IMR-90 (cell line): ENCODE measurements around the gene UST. TPM values are rescaled to one million over a fixed set of nuclear protein-coding genes. Genes with fewer than 3 reads are reported as not detected.

ENCODE experiments used
- ATAC-seq: fragments of 200-7000 bp; cut with Tn5 transposase; 2 replicates; pipeline ENCODE4 v1.9.1; 2020; ENCODE audit warnings: low read depth, mild to moderate bottlenecking, moderate library complexity
- BruUV-seq: library from RNA; stranded (reverse); fragments of 400-500 nt; replicated peaks from 2 replicates; lab custom pipeline; 2021; lab: Mats Ljungman, UMichigan
- CTCF ChIA-PET: fragments of 300-600 bp; formaldehyde crosslinking; extraction: SDS; loops from one replicate; lab custom pipeline; 2021; ENCODE audit warnings: antibody characterized with exemption; lab: Yijun Ruan, JAX
- POLR2A ChIA-PET: fragments of 300-600 bp; sonication (Branson Sonifier 250); formaldehyde crosslinking; loops from one replicate; lab custom pipeline; 2022; ENCODE audit warnings: antibody characterized with exemption; ENCODE audit not compliant: unreplicated experiment; lab: Charles Lee
- DNase-seq: peaks from one replicate; pipeline ENCODE4 v3.0.0; 2013
- H2AFZ ChIP-seq: replicated peaks from 2 replicates; pipeline ENCODE3; 2013; ENCODE audit warnings: low read length, mild to moderate bottlenecking; ENCODE audit not compliant: poor library complexity
- H2AK5ac ChIP-seq: 2 replicates; pipeline ENCODE4 v1.6.1; 2013; ENCODE audit warnings: low read depth, low read length, inconsistent platforms
- H2AK9ac ChIP-seq: replicated peaks from 2 replicates; pipeline ENCODE3; 2013; ENCODE audit warnings: mild to moderate bottlenecking, low read depth, low read length, moderate library complexity; ENCODE audit not compliant: poor library complexity
- H2BK120ac ChIP-seq: 2 replicates; pipeline ENCODE4 v1.6.1; 2013; ENCODE audit warnings: low read depth, low read length, inconsistent platforms
- H2BK15ac ChIP-seq: 3 replicates; pipeline ENCODE4 v1.6.1; 2013; ENCODE audit warnings: low read depth, low read length, inconsistent platforms
- H2BK20ac ChIP-seq: 2 replicates; pipeline ENCODE4 v1.6.1; 2013; ENCODE audit warnings: low read depth, mild to moderate bottlenecking, inconsistent platforms, low read length, moderate library complexity
- H2BK5ac ChIP-seq: 2 replicates; pipeline ENCODE4 v1.6.1; 2013; ENCODE audit warnings: mild to moderate bottlenecking, low read depth, low read length, inconsistent platforms; ENCODE audit not compliant: poor library complexity, severe bottlenecking
- H3K14ac ChIP-seq: replicated peaks from 2 replicates; pipeline ENCODE4 v1.6.1; 2013; ENCODE audit warnings: low read depth, low read length, inconsistent platforms
- H3K18ac ChIP-seq: 2 replicates; pipeline ENCODE4 v1.6.1; 2013; ENCODE audit warnings: low read depth, low read length, control low read depth
- H3K23ac ChIP-seq: 2 replicates; pipeline ENCODE4 v1.6.1; 2013; ENCODE audit warnings: low read depth, low read length, inconsistent platforms
- H3K27ac ChIP-seq: 2 replicates; pipeline ENCODE4 v1.5.1; 2013; ENCODE audit warnings: mild to moderate bottlenecking, control low read depth, low read length; ENCODE audit not compliant: insufficient read depth
- H3K27me3 ChIP-seq: 2 replicates; pipeline ENCODE4 v1.6.1; 2013; ENCODE audit warnings: low read length; ENCODE audit not compliant: control insufficient read depth, insufficient read depth
- H3K36me3 ChIP-seq: 2 replicates; pipeline ENCODE4 v1.6.1; 2013; ENCODE audit warnings: low read length, mixed read lengths; ENCODE audit not compliant: control insufficient read depth, insufficient read depth
- H3K4ac ChIP-seq: 2 replicates; pipeline ENCODE4 v1.6.1; 2013; ENCODE audit warnings: low read depth, low read length, inconsistent platforms
- H3K4me1 ChIP-seq: 2 replicates; pipeline ENCODE4 v1.6.1; 2013; ENCODE audit warnings: low read length, mixed read lengths; ENCODE audit not compliant: control insufficient read depth, insufficient read depth
- H3K4me2 ChIP-seq: 2 replicates; pipeline ENCODE4 v1.6.1; 2013; ENCODE audit warnings: low read depth, mild to moderate bottlenecking, control low read depth, low read length, moderate library complexity
- H3K4me3 ChIP-seq: 2 replicates; pipeline ENCODE4 v1.5.1; 2013; ENCODE audit warnings: low read depth, mild to moderate bottlenecking, control low read depth, low read length, moderate library complexity; ENCODE audit not compliant: insufficient read depth
- H3K56ac ChIP-seq: 2 replicates; pipeline ENCODE4 v1.6.1; 2013; ENCODE audit warnings: low read length, inconsistent platforms; ENCODE audit not compliant: insufficient read depth; ENCODE audit errors: extremely low read depth
- H3K79me1 ChIP-seq, 2 experiments: 2 replicates each; pipeline ENCODE4 v1.6.1; 2013; ENCODE audit warnings: low read length in 2 of 2, inconsistent platforms in 1 of 2, low read depth in 1 of 2
- H3K9ac ChIP-seq: 2 replicates; pipeline ENCODE4 v1.6.1; 2013; ENCODE audit warnings: low read depth, low read length, control low read depth
- H3K9me1 ChIP-seq: 2 replicates; pipeline ENCODE4 v1.6.1; 2013; ENCODE audit warnings: low read length, inconsistent platforms; ENCODE audit not compliant: insufficient read depth
- H3K9me3 ChIP-seq: 2 replicates; pipeline ENCODE4 v1.6.1; 2013; ENCODE audit warnings: low read length; ENCODE audit not compliant: control insufficient read depth, insufficient read depth
- H4K20me1 ChIP-seq: 2 replicates; pipeline ENCODE4 v1.6.1; 2013; ENCODE audit warnings: low read length, inconsistent platforms; ENCODE audit not compliant: insufficient read depth
- H4K5ac ChIP-seq: 2 replicates; pipeline ENCODE4 v1.6.1; 2013; ENCODE audit warnings: mild to moderate bottlenecking, low read depth, low read length, control low read depth
- H4K8ac ChIP-seq, 2 experiments: 2 replicates each; pipeline ENCODE4 v1.6.1; 2013; ENCODE audit warnings: low read depth in 2 of 2, low read length in 2 of 2, control low read depth in 1 of 2, inconsistent platforms in 1 of 2
- H4K91ac ChIP-seq: 2 replicates; pipeline ENCODE4 v1.6.1; 2013; ENCODE audit warnings: low read depth, low read length, inconsistent platforms; ENCODE audit not compliant: insufficient read depth
- BHLHE40 ChIP-seq: fragments of 150-350 bp; IDR thresholded peaks from 2 replicates; pipeline ENCODE4 v1.6.1; 2016; ENCODE audit warnings: mild to moderate bottlenecking, low read depth, low read length
- CEBPB ChIP-seq: IDR thresholded peaks from 2 replicates; pipeline ENCODE4 v1.6.1; 2012; ENCODE audit warnings: low read depth, low read length, improper control_type of control experiment
- CHD1 ChIP-seq: IDR thresholded peaks from 2 replicates; pipeline ENCODE4 v1.6.1; 2012; ENCODE audit warnings: low read depth, low read length, improper control_type of control experiment
- CTCF ChIP-seq: conservative IDR thresholded peaks from 2 replicates; pipeline ENCODE4 v1.5.1; 2012; ENCODE audit warnings: mild to moderate bottlenecking, low read depth, low read length, improper control_type of control experiment
- ELK1 ChIP-seq: fragments of 150-350 bp; IDR thresholded peaks from 2 replicates; pipeline ENCODE4 v1.6.1; 2016; ENCODE audit warnings: low read depth, mild to moderate bottlenecking, low read length, moderate library complexity, borderline replicate concordance
- FOS ChIP-seq: fragments of 150-350 bp; IDR thresholded peaks from 2 replicates; pipeline ENCODE4 v1.6.1; 2016; ENCODE audit warnings: low read depth, low read length
- MAFK ChIP-seq: IDR thresholded peaks from 2 replicates; pipeline ENCODE4 v1.6.1; 2012; ENCODE audit warnings: low read depth, low read length, improper control_type of control experiment
- MAZ ChIP-seq: IDR thresholded peaks from 2 replicates; pipeline ENCODE4 v1.6.1; 2012; ENCODE audit warnings: low read depth, mild to moderate bottlenecking, low read length, improper control_type of control experiment, moderate library complexity, borderline replicate concordance
- MXI1 ChIP-seq: IDR thresholded peaks from 2 replicates; pipeline ENCODE4 v1.6.1; 2012; ENCODE audit warnings: low read depth, mild to moderate bottlenecking, low read length, moderate library complexity, borderline replicate concordance
- NFE2L2 ChIP-seq: fragments of 150-350 bp; IDR thresholded peaks from 2 replicates; pipeline ENCODE4 v1.6.1; 2016; ENCODE audit warnings: low read depth, mild to moderate bottlenecking, low read length
- POLR2A ChIP-seq: IDR thresholded peaks from 2 replicates; pipeline ENCODE4 v1.6.1; 2012; ENCODE audit warnings: mild to moderate bottlenecking, low read depth, low read length
- RAD21 ChIP-seq: IDR thresholded peaks from 2 replicates; pipeline ENCODE4 v1.6.1; 2012; ENCODE audit warnings: low read length, improper control_type of control experiment
- RCOR1 ChIP-seq: IDR thresholded peaks from 2 replicates; pipeline ENCODE4 v1.6.1; 2012; ENCODE audit warnings: mild to moderate bottlenecking, low read length, improper control_type of control experiment; ENCODE audit not compliant: insufficient replicate concordance
- RFX5 ChIP-seq: IDR thresholded peaks from 2 replicates; pipeline ENCODE4 v1.8.0; 2012; ENCODE audit warnings: low read depth, mild to moderate bottlenecking, low read length, moderate library complexity
- SMC3 ChIP-seq: fragments of 150-350 bp; IDR thresholded peaks from 2 replicates; pipeline ENCODE4 v1.6.1; 2016; ENCODE audit warnings: low read depth, mild to moderate bottlenecking, antibody characterized with exemption, low read length, moderate library complexity
- USF2 ChIP-seq: fragments of 150-350 bp; IDR thresholded peaks from 2 replicates; pipeline ENCODE4 v1.6.1; 2017; ENCODE audit warnings: mild to moderate bottlenecking, antibody characterized with exemption, low read length, low read depth
- WGBS, 2 experiments: methylation state at CpG; one replicate each; pipeline versions ENCODE4 v1.1.5 to v1.1.7; 2013; ENCODE audit warnings: missing lambda C conversion rate in 2 of 2; ENCODE audit not compliant: insufficient read length in 1 of 2; ENCODE audit errors: extremely low coverage in 2 of 2; 5-methylcytosine and 5-hydroxymethylcytosine counted together
- dilution Hi-C: fragments of 300-500 bp; cut with HindIII; formaldehyde crosslinking; loops from one replicate; pipeline ENCODE4 v1.14.3; 2018; ENCODE audit warnings: low sequenced_read_pairs; ENCODE audit not compliant: unreplicated experiment
- in situ Hi-C: fragments of 300-500 bp; cut with MboI; formaldehyde crosslinking; loops from 3 replicates; pipeline ENCODE4 v1.14.3; 2019; ENCODE audit warnings: low sequenced_read_pairs, inconsistent platforms, mixed read lengths
- intact Hi-C: fragments of 100-400 bp; cut with micrococcal nuclease; formaldehyde crosslinking; loops from 2 replicates; pipeline ENCODE4 v1.10.0; 2022
- polyA plus RNA-seq, 3 experiments: library from polyadenylated mRNA; depleted of rRNA; stranded (reverse); fragments of >200 nt; gene quantifications; 2 replicates each; pipeline ENCODE4 v1.2.3, GENCODE V29; 2012; ENCODE audit warnings: low replicate concordance in 1 of 3
- total RNA-seq: library from RNA; depleted of rRNA; stranded (reverse); fragments of >200 nt; gene quantifications from 2 replicates; pipeline ENCODE4 v1.2.3, GENCODE V29; 2012

UST gene
- total and polyA plus RNA-seq, 2 of the 4 experiments (the other 2 are of a cell fraction), result 7.7 to 13.8 TPM

- Histone ChIP-seq H3K56ac (no peak overlapping the region), H2AK5ac (no peak overlapping the region), H3K79me1 (no peaks in the 10 kb centered on the region), H2BK5ac (no peak overlapping the region), H3K4me1 (peaks cover 10% of the 10 kb centered on the region), H2BK20ac (no peak overlapping the region), H2AK9ac (no peak overlapping the region), H3K9me1 (no peaks in the 10 kb centered on the region), H3K27ac (no peak overlapping the region), H4K91ac (no peak overlapping the region), H4K20me1 (no peaks in the 10 kb centered on the region), H2BK15ac (no peak overlapping the region), H3K18ac (no peak overlapping the region), H3K4me2 (no peak overlapping the region), H3K9me3 (no peaks in the 10 kb centered on the region), H3K4ac (no peak overlapping the region), H3K9ac (no peak overlapping the region), H2BK120ac (no peak overlapping the region), H3K4me3 (no peak overlapping the region), H3K23ac (no peak overlapping the region), H2AFZ (no peak overlapping the region), H4K8ac (no peak overlapping the region), H3K36me3 (no peaks in the 10 kb centered on the region), H4K5ac (no peak overlapping the region), H3K27me3 (no peaks in the 10 kb centered on the region), H3K14ac (no peak overlapping the region)
- DNase-seq (no peak), ATAC-seq (no peak)
- ChIA-PET CTCF (no interaction called here), POLR2A (no interaction called here)
- no TSS peak for BruUV-seq
- TF ChIP-seq ELK1, result no peak
- no peak for TF ChIP-seq NFE2L2
- TF ChIP-seq SMC3, result no peak
- no peak for TF ChIP-seq MAFK
- TF ChIP-seq USF2, result no peak
- no peak for TF ChIP-seq MXI1
- no peak for TF ChIP-seq RAD21
- no peak for TF ChIP-seq CEBPB
- no peak for TF ChIP-seq CTCF
- TF ChIP-seq CHD1, result no peak
- no peak for TF ChIP-seq FOS
- TF ChIP-seq POLR2A, result no peak
- no peak for TF ChIP-seq RCOR1
- no peak for TF ChIP-seq MAZ
- no peak for TF ChIP-seq BHLHE40
- no peak for TF ChIP-seq RFX5
- intact Hi-C loops (no loop called here), dilution Hi-C loops (no loop called here), in situ Hi-C loops (no loop called here)
- 75% methylated on average over 3 of the region's 5 CpGs; no CpG with 5 or more reads in 1 of the 2 experiments for WGBS, 2 experiments
Observed at GRCh38 chr6:149055195-149055899, 308.5 kb downstream of the UST start.
